Loucy (cell line): ENCODE measurements around the gene ZNF784.

ENCODE experiments used
- H2AFZ ChIP-seq: fragments of 200-600 bp; sonication (generic); 2 replicates; pipeline ENCODE4 v1.6.0; 2016; ENCODE audit warnings: antibody characterized with exemption, mild to moderate bottlenecking, low read length, moderate library complexity
- H3F3A ChIP-seq: fragments of 200-600 bp; 2 replicates; pipeline ENCODE4 v1.6.0; 2016; ENCODE audit warnings: antibody characterized with exemption, low read depth, mild to moderate bottlenecking
- H3K27me3 ChIP-seq: fragments of 200-600 bp; sonication (generic); 2 replicates; pipeline ENCODE4 v1.6.1; 2014; ENCODE audit warnings: low read length, mild to moderate bottlenecking; ENCODE audit not compliant: insufficient read depth, poor library complexity, severe bottlenecking
- H3K36me3 ChIP-seq: fragments of 200-600 bp; sonication (generic); 2 replicates; pipeline ENCODE4 v1.6.1; 2016; ENCODE audit warnings: low read length; ENCODE audit not compliant: insufficient read depth
- H3K4me1 ChIP-seq: fragments of 200-600 bp; sonication (generic); 2 replicates; pipeline ENCODE4 v1.5.1; 2014; ENCODE audit warnings: low read length, mild to moderate bottlenecking; ENCODE audit not compliant: insufficient read depth, poor library complexity, severe bottlenecking
- H3K4me2 ChIP-seq: fragments of 200-600 bp; sonication (generic); 2 replicates; pipeline ENCODE4 v1.6.0; 2014; ENCODE audit warnings: antibody characterized with exemption, low read length, low read depth, mild to moderate bottlenecking; ENCODE audit not compliant: poor library complexity, severe bottlenecking
- H3K4me3 ChIP-seq: fragments of 200-600 bp; sonication (generic); 2 replicates; pipeline ENCODE4 v1.5.1; 2014; ENCODE audit warnings: low read length, mild to moderate bottlenecking, mixed read lengths; ENCODE audit not compliant: poor library complexity, severe bottlenecking
- H3K79me2 ChIP-seq: fragments of 200-600 bp; sonication (generic); 2 replicates; pipeline ENCODE4 v1.6.1; 2014; ENCODE audit warnings: low read length; ENCODE audit not compliant: insufficient read depth
- H3K9ac ChIP-seq: fragments of 200-600 bp; sonication (generic); 2 replicates; pipeline ENCODE4 v1.6.0; 2014; ENCODE audit warnings: mild to moderate bottlenecking, low read depth, low read length, moderate library complexity; ENCODE audit not compliant: poor library complexity, severe bottlenecking
- H3K9me2 ChIP-seq: fragments of 200-600 bp; sonication (generic); replicated peaks from 2 replicates; pipeline ENCODE4 v1.6.1; 2016; ENCODE audit warnings: low read depth, low read length, mixed read lengths
- H3K9me3 ChIP-seq: fragments of 200-600 bp; sonication (generic); 2 replicates; pipeline ENCODE4 v1.6.1; 2014; ENCODE audit warnings: mild to moderate bottlenecking, antibody characterized with exemption, low read length, low read depth; ENCODE audit not compliant: insufficient read depth
- H4K20me1 ChIP-seq: fragments of 200-600 bp; sonication (generic); 2 replicates; pipeline ENCODE4 v1.6.0; 2014; ENCODE audit warnings: antibody characterized with exemption, low read length, mild to moderate bottlenecking; ENCODE audit not compliant: insufficient read depth, poor library complexity, severe bottlenecking
- CTCF ChIP-seq: fragments of 200-600 bp; sonication (generic); conservative IDR thresholded peaks from 2 replicates; pipeline ENCODE4 v1.5.1; 2014; ENCODE audit warnings: mild to moderate bottlenecking, antibody characterized with exemption, low read length
- EZH2phosphoT487 ChIP-seq: fragments of 200-600 bp; IDR thresholded peaks from 2 replicates; pipeline ENCODE4 v1.6.1; 2018; ENCODE audit warnings: antibody characterized with exemption, mild to moderate bottlenecking, moderate library complexity, borderline replicate concordance

ZNF784 gene

GRCh38 chr19:55592391-55593090 lies 31.8 kb downstream of the ZNF784 start:
- Histone ChIP-seq H3K9me2 (no peaks in the 10 kb centered on the region), H4K20me1 (no peaks in the 10 kb centered on the region), H3F3A (no peaks in the 10 kb centered on the region), H3K79me2 (no peaks in the 10 kb centered on the region), H3K27me3 (no peaks in the 10 kb centered on the region), H3K9ac (no peak overlapping the region), H3K4me2 (no peak overlapping the region), H2AFZ (no peak overlapping the region), H3K36me3 (no peaks in the 10 kb centered on the region), H3K4me1 (no peaks in the 10 kb centered on the region), H3K9me3 (no peaks in the 10 kb centered on the region), H3K4me3 (no peak overlapping the region)
- TF ChIP-seq EZH2phosphoT487: no peak
- no peak for TF ChIP-seq CTCF

DNA sequence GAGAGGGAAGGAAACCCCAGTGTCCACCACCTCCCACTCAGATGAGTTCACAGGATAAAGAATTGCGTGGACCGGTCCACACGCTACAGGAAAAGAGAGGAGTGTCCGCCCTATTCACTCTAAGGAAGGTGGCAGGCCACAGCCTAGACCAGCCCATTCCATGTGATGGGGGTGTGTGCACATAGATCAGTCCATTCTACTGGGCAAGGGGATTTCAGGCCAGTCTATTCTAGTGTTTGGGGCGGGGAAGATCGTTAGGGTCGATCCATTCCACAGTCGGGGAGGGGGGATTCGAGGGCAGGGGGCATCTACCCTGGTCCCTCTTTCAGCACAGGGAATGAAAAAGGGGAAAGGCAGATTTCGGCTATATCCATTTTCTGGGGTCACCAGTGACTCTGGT lies 32.8 kb downstream of the ZNF784 start:
- no peaks in the 10 kb centered on the region for H4K20me1 ChIP-seq
- H3K9ac ChIP-seq: no peak overlapping the region
- no peak for TF ChIP-seq CTCF
- TF ChIP-seq EZH2phosphoT487: no peak
- no peaks in the 10 kb centered on the region for H3K9me3 ChIP-seq
- no peak overlapping the region for H3K4me3 ChIP-seq
- no peaks in the 10 kb centered on the region for H3F3A ChIP-seq
- H3K4me1 ChIP-seq: peaks cover 7% of the 10 kb centered on the region
- H3K4me2 ChIP-seq: no peak overlapping the region
- no peaks in the 10 kb centered on the region for H3K79me2 ChIP-seq
- H3K36me3 ChIP-seq: no peaks in the 10 kb centered on the region
- no peaks in the 10 kb centered on the region for H3K27me3 ChIP-seq
- no peak overlapping the region for H2AFZ ChIP-seq
- H3K9me2 ChIP-seq: no peaks in the 10 kb centered on the region

- H3K4me3 ChIP-seq: no peak overlapping the region
- H2AFZ ChIP-seq: no peak overlapping the region
- no peaks in the 10 kb centered on the region for H3K36me3 ChIP-seq
- peaks cover 14% of the 10 kb centered on the region for H3K4me1 ChIP-seq
- no peaks in the 10 kb centered on the region for H3K9me3 ChIP-seq
- TF ChIP-seq CTCF: no peak
- no peak for TF ChIP-seq EZH2phosphoT487
- H3K27me3 ChIP-seq: no peaks in the 10 kb centered on the region
- H3K9me2 ChIP-seq: no peaks in the 10 kb centered on the region
- no peaks in the 10 kb centered on the region for H3F3A ChIP-seq
- H3K79me2 ChIP-seq: no peaks in the 10 kb centered on the region
- no peak overlapping the region for H3K9ac ChIP-seq
- H3K4me2 ChIP-seq: no peak overlapping the region
- no peaks in the 10 kb centered on the region for H4K20me1 ChIP-seq
Observed at GRCh38 chr19:55590617-55591016, 33.7 kb downstream of the ZNF784 start.
